Naive thymus-derived CD8-positive, alpha-beta T cell (primary cell): ENCODE measurements around the gene TUFT1. TPM values are rescaled to one million over a fixed set of nuclear protein-coding genes. Genes with fewer than 3 reads are reported as not detected.
"Not testable (repeated sequence)": the region's sequence is repeated elsewhere in the genome, so short reads cannot be mapped to it uniquely, and the experiment has no call there.

Experiments used
- ATAC-seq, 2 donors: fragments of 150-1000 bp; cut with Tn5 transposase in 1 of 2; sonication (Bioruptor Pico), chemical (Tn5 transposase) in 1 of 2; 1 replicate in 1 of 2; 2 replicates in 1 of 2; pipeline ENCODE4 v1.10.0; 2021; ENCODE audit warnings: mild to moderate bottlenecking in 2 of 2, moderate library complexity in 2 of 2
- POLR2A ChIA-PET: fragments of 350-600 bp; sonication (Branson Sonifier 250); formaldehyde crosslinking; loops from one replicate; lab custom pipeline; 2021; ENCODE audit warnings: antibody characterized with exemption; lab: Charles Lee
- DNase-seq, 10 donors: peaks; one replicate each; pipeline versions ENCODE4 v3.0.0 to v3.0.0-alpha.2; 2020 to 2022
- H3K27ac Mint-ChIP-seq, 10 donors: one replicate each; pipeline ENCODE4 v1.8.0; 2020 to 2022; ENCODE audit warnings: mild to moderate bottlenecking in 10 of 10, mixed read lengths in 10 of 10, moderate library complexity in 4 of 10, inconsistent platforms in 1 of 10
- H3K27me3 Mint-ChIP-seq, 5 donors: one replicate each; pipeline ENCODE4 v1.8.0; 2021 to 2022; ENCODE audit warnings: mixed read lengths in 5 of 5
- H3K36me3 Mint-ChIP-seq, 3 donors: one replicate each; pipeline ENCODE4 v1.8.0; 2020 to 2022; ENCODE audit warnings: mixed read lengths in 3 of 3, mild to moderate bottlenecking in 2 of 3, inconsistent platforms in 1 of 3
- H3K4me1 Mint-ChIP-seq, 4 donors: one replicate each; pipeline ENCODE4 v1.8.0; 2021 to 2022; ENCODE audit warnings: mixed read lengths in 4 of 4
- H3K4me3 Mint-ChIP-seq, 10 donors: one replicate each; pipeline ENCODE4 v1.8.0; 2020 to 2022; ENCODE audit warnings: mild to moderate bottlenecking in 10 of 10, mixed read lengths in 10 of 10, moderate library complexity in 6 of 10, inconsistent platforms in 1 of 10
- H3K9me3 Mint-ChIP-seq, 9 donors: one replicate each; pipeline ENCODE4 v1.8.0; 2020 to 2022; ENCODE audit warnings: mixed read lengths in 9 of 9, mild to moderate bottlenecking in 3 of 9, inconsistent platforms in 1 of 9, moderate library complexity in 1 of 9
- polyA plus RNA-seq, 3 donors: library from polyadenylated mRNA; unstranded; fragments of 300-500 nt; fragmentation: Illumina TruSeq; gene quantifications; one replicate each; pipeline ENCODE4 v1.2.3, GENCODE V29; 2021
- total RNA-seq, 8 experiments: library from RNA in 2 of 8; stranded (reverse) in 2 of 8; gene quantifications; one replicate each; pipeline ENCODE4 v1.2.3 and lab custom pipeline; 2021 to 2026

Gene TUFT1
- total and polyA plus RNA-seq, 5 experiments from 2014 or later: 0.80 to 3.2 (median 1.9) TPM

DNA sequence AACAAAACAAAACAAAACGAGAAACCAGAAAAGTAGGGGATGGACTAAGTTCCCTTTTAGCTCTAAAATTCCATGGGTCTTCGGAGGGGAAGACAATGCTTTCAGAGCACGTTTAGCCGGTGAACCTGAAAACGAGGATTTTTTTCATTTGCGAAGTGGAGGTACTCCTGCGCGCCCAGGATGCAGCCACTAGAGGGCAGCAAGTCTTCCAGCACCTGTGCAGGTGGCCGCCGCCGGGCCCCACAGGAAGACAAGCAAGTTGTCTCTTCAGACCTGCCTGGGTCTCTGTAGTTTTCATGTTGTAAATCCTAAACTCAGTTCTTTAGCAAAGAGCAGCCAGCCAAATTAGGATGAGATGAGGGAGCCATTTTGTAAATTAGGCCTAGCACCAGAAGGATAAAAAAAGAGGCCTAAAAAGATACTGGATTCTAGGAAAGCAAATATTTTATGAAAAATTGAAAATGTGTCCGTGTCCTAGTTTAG, 54.1 kb downstream of the TUFT1 start:
- peak; percentile 99 to 100 for ATAC-seq
- Mint-ChIP-seq H3K4me1 (peaks cover 6 to 11% (median 9%) of the 10 kb centered on the region in 4 donors), H3K9me3 (peaks cover 0 to 5% (median 0%) of the 10 kb centered on the region in 9 donors), H3K4me3 (peak overlapping the region; percentile 26 to 76 (median 70)), H3K27ac (peak overlapping the region in 5 of 10 donors; percentile 1 to 69 (median 23)), H3K36me3 (peaks cover 0 to 4% (median 0%) of the 10 kb centered on the region in 3 donors), H3K27me3 (peaks cover 0 to 8% (median 5%) of the 10 kb centered on the region in 5 donors)
- peak; percentile 74 to 92 (median 82) for DNase-seq
- POLR2A ChIA-PET: interaction anchor here (0.6 to 1.4 kb wide), 3 partner anchors 16 to 243 kb away, joined by 3 read pairs; no protein-coding TSS in a partner anchor

DNA sequence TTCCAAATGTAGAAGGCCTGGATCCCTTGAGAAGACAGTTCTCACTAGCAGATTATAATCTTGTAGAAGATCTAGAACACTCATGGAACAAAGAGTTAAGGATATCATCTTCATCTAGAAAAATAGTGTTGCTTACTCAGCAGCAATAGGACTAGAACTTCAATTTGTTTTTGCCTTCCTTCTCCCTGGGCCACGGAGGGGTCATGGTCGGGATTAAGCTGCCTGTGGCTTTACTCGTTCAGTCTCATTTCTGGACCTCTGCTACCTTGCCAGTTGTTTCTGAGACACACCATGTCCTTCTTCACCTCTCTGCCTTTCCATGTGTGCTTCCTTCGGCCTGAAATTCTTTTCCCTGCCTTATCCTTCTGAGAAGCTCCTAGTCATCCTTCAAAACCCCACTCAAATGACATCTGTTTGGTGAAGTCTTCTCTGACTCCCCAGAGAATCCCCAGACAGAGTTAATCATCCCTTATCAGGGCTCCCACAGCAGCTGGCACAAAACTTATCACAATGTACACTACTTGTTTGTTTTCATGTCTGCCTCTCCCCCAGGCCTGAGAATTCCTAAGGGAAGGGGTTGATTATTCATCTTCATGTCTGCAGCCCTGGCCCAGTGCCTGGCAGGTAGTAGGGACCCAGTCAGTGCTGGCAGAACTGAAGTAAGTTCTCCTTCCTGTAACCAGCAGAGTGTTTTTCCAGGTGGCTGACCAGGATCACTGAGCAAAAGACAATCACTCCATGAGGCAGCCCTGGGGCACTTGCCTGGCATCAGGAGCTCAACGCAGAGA, 56.3 kb downstream of the TUFT1 start:
- H3K9me3 Mint-ChIP-seq: peaks cover 0 to 1% (median 0%) of the 10 kb centered on the region in 9 donors
- peaks cover 0 to 1% (median 0%) of the 10 kb centered on the region in 5 donors for H3K27me3 Mint-ChIP-seq
- H3K4me1 Mint-ChIP-seq: peaks cover 6 to 11% (median 9%) of the 10 kb centered on the region in 4 donors
- no peak for DNase-seq
- POLR2A ChIA-PET: no interaction called here
- no peak overlapping the region for H3K27ac Mint-ChIP-seq
- H3K36me3 Mint-ChIP-seq: peaks cover 0 to 1% (median 0%) of the 10 kb centered on the region in 3 donors
- no peak for ATAC-seq
- no peak overlapping the region for H3K4me3 Mint-ChIP-seq

DNA sequence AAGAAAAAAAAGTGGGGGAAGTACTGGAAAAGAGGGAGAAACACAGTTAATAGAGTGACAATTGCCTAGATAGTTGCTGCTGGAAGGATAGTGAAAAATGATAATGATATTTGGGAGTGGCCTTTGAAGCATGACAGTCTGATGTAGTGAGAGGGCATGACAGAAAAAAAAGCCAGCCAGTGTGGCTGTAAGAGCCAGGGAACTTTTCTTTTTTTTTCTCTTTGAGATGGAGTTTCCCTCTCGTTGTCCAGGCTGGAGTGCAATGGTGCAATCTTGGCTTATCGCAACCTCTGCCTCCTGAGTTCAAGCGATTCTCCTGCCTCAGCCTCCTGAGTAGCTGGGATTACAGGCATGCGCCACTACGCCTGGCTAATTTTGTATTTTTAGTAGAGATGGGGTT, 62.4 kb downstream of the TUFT1 start:
- not testable (repeated sequence) for H3K27ac Mint-ChIP-seq, H3K4me1 Mint-ChIP-seq, H3K4me3 Mint-ChIP-seq, DNase-seq, H3K36me3 Mint-ChIP-seq, H3K9me3 Mint-ChIP-seq, ATAC-seq
- POLR2A ChIA-PET: interaction anchor here (0.7 kb wide), 1 partner anchor 7 kb away, joined by 6 read pairs; no protein-coding TSS in a partner anchor
- peaks cover 5 to 15% (median 10%) of the 10 kb centered on the region in 5 donors for H3K27me3 Mint-ChIP-seq

DNA sequence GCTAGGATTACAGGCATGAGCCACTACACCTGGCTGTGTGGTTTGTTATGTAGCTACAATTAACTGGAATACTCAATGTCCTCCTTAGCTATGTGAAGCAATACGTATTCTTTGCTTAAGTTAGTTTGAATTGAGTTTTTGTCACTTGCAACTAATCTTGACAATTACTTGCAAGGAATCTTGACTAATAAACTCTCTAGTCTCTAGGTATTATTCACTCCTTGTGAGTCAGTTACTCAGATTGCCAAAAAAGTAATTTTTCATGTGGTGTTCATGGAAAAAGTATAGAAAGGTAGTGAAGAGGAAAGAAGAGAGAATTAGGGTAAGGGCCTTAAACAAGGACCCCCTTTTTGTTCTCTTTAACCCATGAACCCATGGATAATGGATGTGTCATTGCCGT, 64.2 kb downstream of the TUFT1 start:
- no peaks in the 10 kb centered on the region for H3K36me3 Mint-ChIP-seq
- peaks cover 6 to 22% (median 15%) of the 10 kb centered on the region in 5 donors for H3K27me3 Mint-ChIP-seq
- ATAC-seq (no peak), DNase-seq (no peak)
- no peaks in the 10 kb centered on the region for H3K4me1 Mint-ChIP-seq
- H3K27ac Mint-ChIP-seq: no peak overlapping the region
- POLR2A ChIA-PET: no interaction called here
- H3K4me3 Mint-ChIP-seq: no peak overlapping the region
- no peaks in the 10 kb centered on the region for H3K9me3 Mint-ChIP-seq

DNA sequence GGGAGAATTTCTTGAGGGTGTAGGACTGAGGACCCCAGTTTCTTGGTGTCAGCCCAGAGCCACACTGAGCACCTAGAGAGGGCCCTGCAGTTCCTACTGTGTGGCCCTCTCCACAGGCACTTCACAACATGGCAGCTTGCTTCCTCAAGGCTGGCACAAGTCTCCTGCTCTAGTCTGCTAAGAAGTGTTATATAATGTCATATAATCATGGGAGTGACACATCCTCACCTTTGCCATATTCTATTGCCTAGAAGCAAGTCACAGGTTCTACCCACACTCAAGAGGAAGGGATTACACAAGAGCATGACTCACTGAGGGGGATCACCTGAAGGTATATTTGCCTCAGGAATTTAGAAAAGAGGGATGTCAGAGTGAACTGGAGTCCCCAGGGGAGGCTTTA, 66.3 kb downstream of the TUFT1 start:
- H3K4me1 Mint-ChIP-seq: peaks cover 0 to 2% (median under 1%) of the 10 kb centered on the region in 4 donors
- no peaks in the 10 kb centered on the region for H3K36me3 Mint-ChIP-seq
- H3K4me3 Mint-ChIP-seq: no peak overlapping the region
- ATAC-seq: no peak
- no peak overlapping the region for H3K27ac Mint-ChIP-seq
- no peak for DNase-seq
- POLR2A ChIA-PET: no interaction called here
- H3K9me3 Mint-ChIP-seq: no peaks in the 10 kb centered on the region
- peaks cover 6 to 22% (median 15%) of the 10 kb centered on the region in 5 donors for H3K27me3 Mint-ChIP-seq

DNA sequence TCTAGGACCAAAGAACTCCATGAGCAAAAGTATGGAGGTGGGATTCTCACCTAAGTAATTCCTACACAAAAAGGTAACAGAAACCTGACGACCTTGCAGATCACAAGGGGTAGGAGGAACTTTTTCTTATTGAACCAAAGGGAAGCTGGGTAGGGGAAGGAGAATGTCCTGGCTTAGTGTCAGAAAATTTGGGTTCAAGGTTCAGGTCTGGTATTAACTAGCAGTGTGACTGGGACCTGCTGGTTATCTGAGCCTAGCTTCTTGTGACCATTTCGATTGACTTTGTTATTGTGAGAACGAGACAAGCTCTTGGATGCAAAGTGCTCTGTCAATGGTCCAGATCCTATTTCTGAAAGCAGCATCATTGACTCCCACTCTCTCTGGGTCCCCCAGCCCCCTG, 66.7 kb downstream of the TUFT1 start:
- H3K27me3 Mint-ChIP-seq: peaks cover 6 to 22% (median 14%) of the 10 kb centered on the region in 5 donors
- peak overlapping the region in 1 of 10 donors; percentile 43 for H3K27ac Mint-ChIP-seq
- H3K4me3 Mint-ChIP-seq: no peak overlapping the region
- no peak for ATAC-seq
- peaks cover 0 to 6% (median 4%) of the 10 kb centered on the region in 4 donors for H3K4me1 Mint-ChIP-seq
- POLR2A ChIA-PET: no interaction called here
- DNase-seq: no peak
- H3K36me3 Mint-ChIP-seq: no peaks in the 10 kb centered on the region
- no peaks in the 10 kb centered on the region for H3K9me3 Mint-ChIP-seq

DNA sequence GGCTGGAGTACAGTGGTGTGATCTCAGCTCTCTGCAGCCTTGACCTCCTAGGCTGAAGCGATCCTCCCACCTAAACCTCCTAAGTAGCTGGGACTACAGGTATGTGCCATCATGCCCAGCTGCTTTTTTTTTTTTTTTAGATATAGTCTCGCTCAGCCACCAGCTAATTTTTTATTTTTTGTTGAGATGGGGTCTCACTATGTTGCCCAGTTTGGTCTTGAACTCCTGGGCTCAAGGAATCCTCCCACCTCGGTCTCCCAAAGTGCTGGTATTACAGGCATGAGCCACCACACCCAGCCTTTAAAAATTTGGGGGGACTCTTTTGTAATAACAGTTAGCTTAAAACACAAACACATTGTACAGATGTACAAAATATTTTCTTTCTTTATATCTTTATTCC, 70.0 kb downstream of the TUFT1 start:
- no peak for DNase-seq
- POLR2A ChIA-PET: interaction anchor here (0.6 to 1.5 kb wide), 3 partner anchors 8 to 137 kb away, joined by 3 to 6 read pairs (median 3); no protein-coding TSS in a partner anchor
- no peak for ATAC-seq
- peaks cover 17 to 30% (median 26%) of the 10 kb centered on the region in 4 donors for H3K4me1 Mint-ChIP-seq
- H3K27ac Mint-ChIP-seq: no peak overlapping the region
- no peak overlapping the region for H3K4me3 Mint-ChIP-seq
- peaks cover 3 to 11% (median 6%) of the 10 kb centered on the region in 5 donors for H3K27me3 Mint-ChIP-seq
- no peaks in the 10 kb centered on the region for H3K9me3 Mint-ChIP-seq
- peaks cover 0 to 5% (median 0%) of the 10 kb centered on the region in 3 donors for H3K36me3 Mint-ChIP-seq

DNA sequence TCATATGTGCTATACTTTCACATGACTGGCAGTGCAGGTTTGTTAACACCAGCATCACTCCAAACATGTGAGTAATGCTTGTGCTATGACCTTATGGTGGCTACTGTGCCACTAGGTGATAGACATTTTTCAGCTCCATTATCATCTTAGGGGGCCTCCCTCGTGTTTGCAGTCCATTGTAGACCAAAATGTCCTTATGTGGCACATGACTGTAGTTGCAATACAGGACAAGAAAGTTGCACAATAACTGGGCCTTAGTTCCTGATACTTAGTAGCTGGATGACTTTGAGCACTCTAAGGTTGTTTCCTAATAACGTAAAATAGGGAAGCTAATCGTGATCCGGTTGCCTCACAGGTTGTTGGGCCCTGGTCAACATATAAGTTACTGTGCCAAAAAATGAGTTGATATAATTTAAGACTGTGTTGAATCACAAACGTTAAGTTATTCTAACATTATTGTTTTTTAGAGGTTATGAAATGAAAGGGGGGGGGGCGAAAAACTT, 71.2 kb downstream of the TUFT1 start:
- H3K27me3 Mint-ChIP-seq: peaks cover 3 to 11% (median 6%) of the 10 kb centered on the region in 5 donors
- peaks cover 22 to 39% (median 36%) of the 10 kb centered on the region in 4 donors for H3K4me1 Mint-ChIP-seq
- POLR2A ChIA-PET: interaction anchor here (0.6 to 1.5 kb wide), 4 partner anchors 17 to 382 kb away, joined by 3 to 9 read pairs (median 7); no protein-coding TSS in a partner anchor
- peak in 1 of 10 donors; percentile 2 for DNase-seq
- peak overlapping the region; percentile 81 to 99 (median 96) for H3K4me3 Mint-ChIP-seq
- ATAC-seq: no peak
- H3K36me3 Mint-ChIP-seq: peaks cover 0 to 14% (median 2%) of the 10 kb centered on the region in 3 donors
- H3K27ac Mint-ChIP-seq: peak overlapping the region in 9 of 10 donors; percentile 81 to 96 (median 92)
- no peaks in the 10 kb centered on the region for H3K9me3 Mint-ChIP-seq

DNA sequence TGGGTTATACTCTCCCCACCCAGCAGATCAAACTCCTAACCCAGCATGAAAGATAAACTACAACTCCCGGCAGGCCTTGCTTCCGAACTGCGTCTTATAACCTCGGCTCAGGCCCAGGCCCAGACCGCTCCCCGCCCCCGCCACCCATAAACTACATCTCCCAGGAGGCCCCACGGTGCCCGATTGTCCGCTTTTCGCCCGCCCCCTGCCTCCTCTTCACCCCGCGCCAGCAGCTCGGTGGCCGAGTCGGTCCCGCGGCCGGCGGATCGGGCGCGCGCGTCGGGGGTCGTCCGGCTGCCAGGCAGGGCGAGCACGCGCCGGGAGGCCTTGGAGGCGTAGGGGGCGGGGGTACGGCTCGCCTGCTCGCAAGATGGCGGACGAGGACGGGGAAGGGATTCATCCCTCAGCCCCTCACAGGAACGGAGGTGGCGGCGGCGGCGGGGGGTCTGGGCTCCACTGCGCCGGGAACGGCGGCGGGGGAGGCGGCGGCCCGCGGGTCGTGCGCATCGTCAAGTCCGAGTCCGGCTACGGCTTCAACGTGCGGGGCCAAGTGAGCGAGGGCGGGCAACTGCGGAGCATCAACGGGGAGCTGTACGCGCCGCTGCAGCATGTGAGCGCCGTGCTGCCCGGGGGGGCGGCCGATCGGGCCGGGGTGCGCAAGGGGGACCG, 71.9 kb downstream of the TUFT1 start, which contains the start of gene SNX27:
SNX27 (plus strand) TSS at position 219 of the 669 bp plus-strand sequence; CDS start at position 371, 152 bp downstream.
- peaks cover 1 to 11% (median 6%) of the 10 kb centered on the region in 5 donors for H3K27me3 Mint-ChIP-seq
- no peaks in the 10 kb centered on the region for H3K9me3 Mint-ChIP-seq
- peak within 1 kb of the TSS; percentile 95 to 100 (median 98) for H3K4me3 Mint-ChIP-seq
- H3K36me3 Mint-ChIP-seq: peaks cover 0 to 17% (median 2%) of the 10 kb centered on the region in 3 donors
- H3K27ac Mint-ChIP-seq: peak within 1 kb of the TSS; percentile 93 to 98 (median 96)
- POLR2A ChIA-PET: interaction anchor here (0.6 kb wide), 2 partner anchors 380 to 381 kb away, joined by 7 to 9 read pairs; no protein-coding TSS in a partner anchor
- DNase-seq (peak; percentile 79 to 94 (median 88)), ATAC-seq (peak; percentile 90 to 94)
- peaks cover 24 to 45% (median 38%) of the 10 kb centered on the region in 4 donors for H3K4me1 Mint-ChIP-seq

DNA sequence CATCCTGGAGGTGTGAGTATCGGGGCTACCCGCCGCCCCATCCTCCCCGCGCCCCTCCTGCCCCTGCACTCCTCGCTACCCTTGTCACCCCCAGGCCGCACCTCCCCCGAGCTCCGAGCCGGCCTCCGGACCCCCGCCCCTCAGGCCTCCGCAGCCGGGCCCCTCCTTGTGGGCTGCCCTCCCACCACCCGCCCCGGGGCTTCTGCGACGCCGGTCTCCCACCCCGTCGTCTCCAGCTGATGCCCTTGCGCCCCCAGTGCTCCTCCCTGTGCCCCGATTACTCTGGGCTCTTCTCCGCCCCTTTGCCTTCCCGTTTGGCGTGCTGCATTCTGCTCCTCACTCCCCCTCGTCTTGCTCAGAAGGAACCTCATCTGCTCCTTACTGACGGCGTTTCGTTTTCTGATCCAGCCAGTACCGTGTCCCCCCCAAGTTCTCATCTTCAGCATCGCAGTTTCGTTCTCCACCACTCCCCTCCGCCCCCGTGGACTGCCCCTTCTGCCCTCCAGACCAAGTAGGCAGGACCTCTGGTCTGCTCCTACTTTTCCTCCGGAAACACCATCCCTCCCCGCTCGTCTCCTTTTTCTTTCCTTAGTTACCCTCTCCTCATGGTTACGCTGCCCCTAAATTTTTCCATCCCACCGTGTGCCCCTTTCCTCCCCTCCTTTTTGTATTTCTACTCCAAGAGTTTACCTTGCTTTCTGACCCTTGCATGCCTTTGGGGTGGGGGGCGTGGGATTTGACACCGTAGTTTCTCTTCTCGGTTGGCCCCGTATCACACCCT, 72.6 kb downstream of the TUFT1 start:
- peak overlapping the region; percentile 95 to 100 (median 98) for H3K4me3 Mint-ChIP-seq
- peaks cover 24 to 48% (median 40%) of the 10 kb centered on the region in 4 donors for H3K4me1 Mint-ChIP-seq
- POLR2A ChIA-PET: no interaction called here
- DNase-seq: peak in 7 of 10 donors; percentile 4 to 66 (median 24)
- H3K36me3 Mint-ChIP-seq: peaks cover 0 to 20% (median 2%) of the 10 kb centered on the region in 3 donors
- ATAC-seq: peak; percentile 11 to 12
- peaks cover 0 to 5% (median 4%) of the 10 kb centered on the region in 5 donors for H3K27me3 Mint-ChIP-seq
- peak overlapping the region; percentile 91 to 98 (median 96) for H3K27ac Mint-ChIP-seq
- H3K9me3 Mint-ChIP-seq: no peaks in the 10 kb centered on the region

DNA sequence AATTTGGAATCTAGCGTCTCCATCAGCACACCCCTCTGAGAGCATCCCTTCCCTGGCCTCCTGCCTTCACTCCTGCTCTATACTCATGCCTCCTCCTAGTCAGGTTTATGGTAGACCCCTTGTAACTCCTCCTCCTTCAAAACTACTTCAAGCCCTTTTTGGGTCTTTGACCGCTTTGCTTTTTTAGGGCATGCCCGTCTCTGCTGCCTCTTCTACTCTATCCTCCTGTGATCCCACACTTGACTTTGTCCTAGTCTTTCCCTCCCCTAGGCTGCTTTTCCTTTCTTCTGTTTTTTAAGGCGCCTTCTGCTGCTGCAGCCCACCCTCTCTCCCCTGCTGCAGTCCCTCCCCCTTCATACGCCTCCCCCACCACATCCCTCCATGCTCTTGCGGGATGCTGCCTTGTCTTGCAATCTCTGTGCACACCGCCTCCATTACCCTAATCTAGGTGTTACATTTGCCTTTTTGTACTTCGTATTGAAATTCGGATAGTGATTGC, 73.2 kb downstream of the TUFT1 start:
- Mint-ChIP-seq H3K27ac (peak overlapping the region; percentile 91 to 98 (median 96)), H3K36me3 (peaks cover 0 to 20% (median 2%) of the 10 kb centered on the region in 3 donors), H3K4me1 (peaks cover 24 to 49% (median 42%) of the 10 kb centered on the region in 4 donors), H3K9me3 (no peaks in the 10 kb centered on the region), H3K4me3 (peak overlapping the region; percentile 95 to 100 (median 98)), H3K27me3 (peaks cover 0 to 1% (median 0%) of the 10 kb centered on the region in 5 donors)
- DNase-seq (no peak), ATAC-seq (no peak)
- POLR2A ChIA-PET: no interaction called here
